Inflammatory macrophage (primary cell): ENCODE measurements around the gene KCNF1.
A peak's percentile ranks its signal among the peaks of the same experiment; 100 is the strongest.

Experiments used
- DNase-seq, 2 donors: peaks; one replicate each; pipeline ENCODE4 v3.0.0-alpha.2; 2020 to 2022

Gene KCNF1

DNA sequence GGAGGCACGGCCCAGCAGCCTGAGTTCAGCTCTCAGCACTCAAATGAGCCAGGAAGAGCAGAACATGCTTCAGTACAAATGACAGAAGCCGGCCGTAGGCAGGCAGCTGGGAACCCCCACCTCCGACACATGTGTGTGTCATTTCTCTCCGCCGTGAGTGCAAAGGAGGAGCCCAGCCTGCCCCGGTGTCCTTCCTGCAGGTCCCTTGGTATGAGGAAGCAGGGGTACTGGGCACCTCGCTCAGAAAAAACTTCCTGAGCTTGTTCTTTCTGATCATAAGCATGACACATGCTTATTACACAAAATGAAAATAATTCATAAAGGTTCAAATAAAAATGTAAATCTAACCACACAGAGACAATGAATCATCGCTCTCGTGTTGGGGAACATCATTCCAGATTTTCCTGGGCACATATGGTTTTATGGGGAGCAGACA, 35.3 kb downstream of the KCNF1 start:
- DNase-seq, result no peak

DNA sequence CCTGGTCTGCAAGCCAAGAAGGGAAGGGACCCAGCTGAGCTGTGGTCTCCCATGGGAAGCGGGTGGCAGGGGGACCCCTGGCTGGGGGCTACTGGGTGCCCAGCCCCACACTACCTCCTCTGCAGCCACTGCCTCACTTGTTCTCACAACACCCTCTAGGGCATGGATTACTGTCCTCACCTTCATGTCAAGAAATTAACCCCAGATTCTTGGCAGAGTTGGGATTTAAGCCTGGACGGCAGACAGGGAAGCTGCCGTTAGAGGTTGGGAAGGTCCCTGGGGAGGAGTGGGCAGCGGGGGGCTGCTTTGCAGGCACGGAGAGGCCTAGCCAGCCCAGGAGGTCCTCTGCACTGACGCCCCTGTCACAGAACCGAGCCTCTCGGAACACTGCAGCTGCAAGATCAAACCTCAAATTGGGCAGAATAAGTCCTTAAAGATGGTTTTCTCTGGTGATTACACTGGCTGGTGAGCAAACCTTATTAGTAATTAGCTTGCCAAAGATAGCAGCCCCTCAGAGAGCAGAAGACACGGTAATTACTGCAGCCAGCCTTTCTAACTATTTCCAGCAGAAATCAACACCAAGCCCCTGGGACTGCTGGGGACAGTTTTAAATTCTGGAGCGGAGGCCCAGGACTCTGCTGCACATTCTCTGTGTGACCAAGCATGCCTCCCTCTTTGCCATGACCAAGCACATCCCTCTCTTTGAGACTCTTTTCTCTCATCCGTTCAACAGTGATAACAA, 35.9 kb downstream of the KCNF1 start:
- no peak for DNase-seq

DNA sequence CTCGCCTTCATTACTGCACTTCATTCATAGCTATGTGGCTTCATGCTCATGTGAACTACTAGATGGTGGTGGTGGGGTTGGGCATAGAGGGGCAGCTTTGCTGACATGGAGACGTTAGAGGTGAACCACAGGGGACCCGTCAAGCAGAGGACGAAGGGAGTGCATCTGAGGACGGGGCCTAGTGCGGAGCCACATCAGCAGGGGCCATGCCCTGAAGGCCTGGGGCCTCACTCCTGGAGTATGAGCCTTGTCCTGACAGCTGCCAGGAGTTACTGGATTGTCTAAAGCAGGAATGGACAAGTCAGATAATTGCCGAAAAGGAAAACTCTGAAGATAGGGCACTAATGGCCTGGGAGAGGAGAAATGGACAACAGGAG, 36.4 kb downstream of the KCNF1 start:
- no peak for DNase-seq

DNA sequence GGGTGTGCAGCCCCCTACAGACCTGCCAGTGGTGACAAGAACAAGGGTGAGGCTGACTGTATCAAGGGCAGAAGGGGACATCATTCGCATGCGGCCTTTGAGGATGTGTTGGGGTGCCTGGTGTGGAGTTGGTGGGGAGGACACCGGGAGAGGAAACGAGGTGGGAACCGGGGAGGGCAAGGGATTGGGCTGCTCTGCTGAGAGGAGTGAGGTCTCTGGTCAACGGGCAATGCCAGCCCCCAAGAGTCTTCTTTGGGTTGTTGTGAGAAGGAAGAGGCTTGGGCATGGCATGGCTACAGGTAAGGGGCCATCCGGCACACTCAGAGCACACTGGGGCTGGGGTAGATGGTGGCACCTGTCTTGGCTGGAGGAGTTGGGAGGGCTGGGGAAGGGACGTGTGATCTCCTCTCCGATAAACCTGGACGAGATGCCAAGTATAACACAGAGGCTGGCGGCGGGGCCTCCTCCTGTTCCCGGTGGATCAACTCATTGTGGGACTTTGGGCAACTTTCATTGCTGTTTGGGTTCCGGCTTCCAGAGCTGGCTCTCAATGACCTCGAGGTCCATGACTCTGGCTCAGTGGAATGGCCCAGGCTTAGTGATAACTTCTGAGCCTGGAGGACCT, 37.0 kb downstream of the KCNF1 start:
- DNase-seq, result no peak

DNA sequence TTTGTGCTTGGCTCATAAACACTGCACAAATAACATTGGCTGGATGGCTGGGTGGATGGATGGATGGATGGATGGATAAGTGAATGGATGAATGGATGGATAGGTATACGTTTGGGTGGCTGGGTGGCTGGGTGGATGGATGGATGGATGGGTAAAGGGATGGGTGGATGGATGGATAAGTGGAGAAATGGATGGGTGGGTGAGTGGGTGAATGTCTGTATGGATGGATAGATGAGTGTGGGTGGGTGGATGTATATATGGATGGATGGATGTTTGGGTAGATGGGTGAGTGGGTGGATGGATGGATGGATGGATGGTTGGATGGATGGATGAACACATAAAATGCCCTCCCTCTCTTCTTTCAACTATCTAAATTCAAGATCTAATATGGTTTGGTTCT, 38.1 kb downstream of the KCNF1 start:
- DNase-seq, result no peak

DNA sequence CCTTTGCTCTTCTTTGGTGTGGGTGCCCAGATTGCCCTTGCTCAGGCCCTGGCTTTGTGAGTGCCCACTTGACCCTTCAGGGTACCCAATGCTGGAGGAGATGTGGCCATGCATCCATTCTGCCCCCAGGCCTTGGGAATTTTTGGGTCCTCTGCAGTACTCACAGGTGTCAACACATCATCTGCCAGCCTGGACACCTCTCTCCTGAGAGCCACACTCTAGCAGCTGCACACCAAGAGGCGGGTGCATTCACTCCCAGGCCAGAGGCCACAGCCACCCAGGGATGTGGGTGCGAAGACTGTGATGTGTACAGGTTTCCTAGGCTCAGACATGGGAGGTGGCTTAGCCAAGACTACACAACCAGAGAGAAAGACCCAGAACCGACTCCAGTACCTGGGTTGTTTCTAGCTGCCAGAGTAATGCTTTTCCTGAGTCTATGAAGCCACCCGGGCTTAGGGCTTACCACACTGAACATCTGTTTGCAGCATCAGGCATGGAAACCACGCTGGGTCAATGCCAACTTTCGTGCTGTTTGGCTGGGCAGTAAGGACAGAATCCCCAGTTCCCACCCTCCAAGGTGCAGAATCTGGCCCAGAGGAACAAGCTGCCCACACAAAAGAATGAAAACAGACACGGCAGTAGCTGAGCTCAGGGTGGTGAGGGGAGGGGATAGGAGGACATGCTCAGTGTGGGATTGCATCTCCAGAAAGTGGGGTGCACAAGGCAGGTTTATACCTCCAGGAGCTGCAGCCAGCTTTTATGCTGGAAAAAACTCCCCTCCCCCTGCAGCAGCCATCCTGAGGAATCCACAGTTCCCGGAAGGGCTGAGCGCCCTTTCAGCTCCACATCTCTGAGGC, 40.1 kb downstream of the KCNF1 start:
- DNase-seq, result no peak

DNA sequence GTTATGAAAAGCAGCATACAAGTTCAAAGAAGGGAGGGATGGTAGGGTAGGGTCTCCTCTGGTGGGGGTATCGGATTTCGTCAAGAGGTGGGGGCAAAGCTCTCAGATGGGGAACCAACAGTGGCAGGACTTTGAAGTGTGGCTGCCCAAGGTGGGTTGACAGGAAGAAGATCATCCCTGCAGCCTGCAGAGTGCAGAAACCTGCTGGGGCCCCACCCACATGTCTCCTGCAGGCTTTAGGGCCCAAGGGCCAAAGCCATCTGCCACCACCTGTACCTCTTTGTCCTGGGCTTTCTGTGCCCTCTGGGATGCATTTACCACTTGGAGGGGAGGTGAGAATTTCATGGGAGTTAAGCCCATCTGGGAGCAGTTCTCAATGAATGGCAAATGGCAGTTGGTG, 42.7 kb downstream of the KCNF1 start:
- DNase-seq, result no peak

DNA sequence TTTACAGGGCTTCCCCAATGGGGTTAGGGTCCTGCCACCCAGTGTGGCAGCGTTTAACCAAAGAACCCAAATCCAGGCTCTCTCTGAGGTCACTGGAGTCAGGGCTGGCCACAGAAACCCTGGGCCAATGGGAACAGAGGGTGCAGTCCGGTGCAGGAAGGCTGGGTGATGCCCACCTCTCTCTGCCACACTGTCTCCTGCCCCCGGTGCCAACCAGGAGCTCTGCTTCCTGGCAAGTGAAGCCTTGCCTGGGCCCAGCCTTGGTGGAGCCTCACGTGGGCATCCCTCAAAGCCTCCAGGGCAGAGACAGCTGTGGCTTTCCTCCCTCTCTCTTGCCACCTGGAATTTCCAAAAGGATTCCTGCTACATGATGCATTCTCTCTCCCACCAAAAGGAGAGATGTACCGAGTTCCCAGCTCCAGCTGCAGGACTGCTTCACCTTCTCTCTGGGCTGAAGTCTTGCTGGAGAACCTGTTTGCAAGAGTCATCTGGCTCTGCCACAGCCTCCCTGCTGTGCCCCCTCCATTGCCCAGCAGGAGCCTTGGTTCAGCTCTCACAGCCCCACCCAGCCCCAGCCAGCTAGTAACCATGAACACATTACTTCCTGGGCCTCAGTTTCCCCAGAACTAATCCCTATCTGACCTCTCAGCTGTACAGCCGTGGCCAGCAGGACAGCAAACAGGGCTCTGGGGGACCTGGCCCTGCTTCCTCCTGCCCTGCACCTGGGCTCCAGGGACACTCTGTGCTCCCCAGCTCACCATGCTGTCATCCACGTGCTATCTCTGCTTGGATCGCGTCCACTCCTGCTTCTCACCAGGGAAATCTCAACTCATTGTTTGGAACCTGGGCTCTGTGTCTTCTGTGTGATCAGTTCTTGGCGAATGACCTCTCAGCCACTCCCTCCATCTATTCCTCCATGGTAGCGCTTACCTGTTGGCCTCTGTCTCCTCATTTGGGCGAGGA, 43.4 kb downstream of the KCNF1 start:
- no peak for DNase-seq

DNA sequence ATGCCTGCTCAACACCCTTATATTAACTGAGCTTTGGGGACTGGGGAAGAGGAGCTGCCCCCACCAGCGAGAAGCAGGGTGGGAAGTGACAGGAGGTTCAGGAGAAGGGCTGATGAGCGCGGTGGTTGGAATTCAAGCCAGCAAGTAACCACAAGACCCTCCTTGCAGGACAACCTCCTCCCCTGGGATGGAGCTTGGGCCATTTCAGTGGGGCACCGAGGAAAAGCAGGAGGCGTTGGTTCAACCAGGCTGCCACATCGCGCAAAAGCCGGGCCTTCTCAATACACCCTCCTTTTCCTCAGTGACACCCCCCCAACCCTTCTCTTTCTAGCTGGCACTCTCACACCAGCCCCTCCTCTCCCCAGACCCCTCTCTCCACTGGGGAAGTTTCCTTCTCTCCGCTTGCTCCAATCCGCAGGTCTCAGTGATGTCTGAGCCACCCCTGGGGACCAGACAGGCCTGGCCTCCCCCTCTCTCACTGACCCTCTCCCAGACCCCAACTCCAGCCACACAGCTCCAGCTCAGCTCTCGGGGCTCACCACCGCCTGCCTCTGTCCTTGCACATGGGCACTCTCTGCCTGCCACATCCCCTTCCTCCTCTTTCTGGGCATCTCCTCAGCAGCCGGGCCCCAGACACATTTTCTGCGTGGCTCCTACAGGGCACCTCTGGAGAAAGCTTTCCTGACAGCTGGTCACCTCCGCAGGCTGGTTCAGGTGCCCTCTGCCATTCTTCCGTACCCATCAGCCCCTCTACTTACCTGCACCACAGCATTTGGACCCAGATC, 44.5 kb downstream of the KCNF1 start:
- DNase-seq, result no peak

DNA sequence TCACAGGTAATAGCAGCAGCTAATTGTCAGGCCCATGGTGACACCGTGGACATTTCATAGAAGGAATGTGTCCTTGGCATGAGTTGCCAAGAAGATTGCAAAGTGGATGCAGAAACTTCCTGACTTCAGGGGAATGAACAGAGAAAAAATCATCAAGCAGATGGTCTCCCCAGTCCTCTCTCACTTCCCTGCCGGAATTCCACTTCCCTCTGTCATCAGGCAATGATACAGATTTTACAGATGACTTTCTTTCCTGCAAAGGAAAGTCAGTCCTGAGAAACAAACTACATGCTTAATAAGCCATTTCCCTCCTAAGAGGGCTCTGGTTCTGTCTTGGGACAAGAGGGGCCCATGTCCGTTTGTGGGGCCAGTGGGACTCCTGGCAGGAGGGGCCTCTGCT, 45.7 kb downstream of the KCNF1 start:
- no peak for DNase-seq

DNA sequence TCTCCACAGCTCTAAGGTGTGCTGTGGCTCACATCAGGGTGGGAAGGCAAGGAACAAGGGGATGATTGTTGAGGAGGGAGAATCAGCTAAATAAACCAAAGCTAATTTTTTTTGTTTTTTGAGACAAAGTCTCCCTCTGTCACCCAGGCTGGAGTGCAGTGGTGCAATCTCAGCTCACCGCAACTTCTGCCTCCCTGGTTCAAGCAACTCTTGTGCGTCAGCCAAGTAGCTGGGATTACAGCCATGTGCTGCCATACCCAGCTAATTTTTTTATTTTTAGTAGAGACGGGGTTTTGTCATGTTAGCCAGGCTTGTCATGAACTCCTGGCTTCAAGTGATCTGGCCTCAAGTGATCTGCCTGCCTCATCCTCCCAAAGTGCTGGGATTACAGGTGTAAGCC, 46.7 kb downstream of the KCNF1 start:
- DNase-seq, result peak; percentile 22 to 32

DNA sequence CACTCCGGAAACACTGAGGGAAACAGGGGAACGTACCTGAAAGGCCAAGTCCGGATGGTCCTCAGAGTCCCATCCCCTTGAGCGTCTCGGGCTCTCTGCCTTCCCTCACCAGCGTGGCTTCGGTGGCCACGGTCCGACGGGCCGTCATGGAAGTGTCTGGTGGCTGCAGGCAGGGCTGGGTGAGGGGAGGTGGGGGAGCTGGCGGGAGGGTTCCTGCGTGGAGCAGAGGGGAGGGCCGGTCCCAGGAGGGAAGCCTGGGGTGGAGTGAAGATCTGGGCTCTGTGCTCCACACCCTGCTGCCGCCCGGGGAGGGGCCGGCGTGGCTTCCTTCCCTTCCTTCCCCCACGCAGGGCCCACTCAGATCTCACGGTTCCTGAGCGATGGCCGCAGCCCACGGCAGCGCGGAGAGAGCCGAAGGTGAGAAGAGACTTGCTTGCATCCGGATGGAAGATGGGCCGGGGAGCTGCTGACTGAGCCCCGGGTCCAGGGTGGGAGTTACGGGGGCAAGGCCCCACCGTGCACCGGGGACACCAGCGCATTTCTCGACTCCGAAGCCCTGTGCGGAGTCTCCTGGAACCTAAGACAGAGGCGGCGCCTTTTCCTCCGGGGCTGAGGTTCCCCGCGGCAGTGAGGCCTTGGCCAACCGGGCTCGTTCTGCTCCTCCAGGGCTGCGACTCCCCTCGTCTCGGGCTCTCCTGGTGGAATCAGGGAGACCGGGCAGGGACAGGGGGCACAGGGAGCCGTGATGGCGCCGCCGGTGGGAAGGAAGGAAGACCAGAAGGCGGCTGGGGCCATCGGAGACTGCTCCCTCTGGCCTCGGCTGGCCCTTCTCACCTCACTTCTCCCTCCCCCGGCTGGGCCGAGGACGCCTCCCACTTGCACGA, 49.1 kb downstream of the KCNF1 start:
- DNase-seq, result no peak

DNA sequence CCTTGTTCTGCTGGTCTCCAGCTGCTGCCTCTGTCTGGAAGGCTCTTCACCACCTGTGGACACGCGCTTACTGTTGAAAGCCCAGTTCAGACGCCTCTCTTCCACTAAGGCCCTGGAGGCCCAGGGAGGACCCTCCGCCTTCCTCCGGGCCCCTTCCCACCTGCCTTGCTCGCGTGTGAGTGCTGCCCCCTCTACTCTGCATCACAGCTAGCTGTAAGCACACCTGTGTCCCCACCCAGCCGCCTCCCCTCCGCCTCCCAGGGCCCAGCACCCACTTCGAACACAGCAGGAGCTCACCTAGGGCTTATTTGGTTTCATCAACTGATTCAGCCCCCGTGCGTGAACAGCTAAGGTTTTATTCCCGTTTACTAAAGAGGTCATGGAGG, 49.7 kb downstream of the KCNF1 start:
- DNase-seq, result no peak

DNA sequence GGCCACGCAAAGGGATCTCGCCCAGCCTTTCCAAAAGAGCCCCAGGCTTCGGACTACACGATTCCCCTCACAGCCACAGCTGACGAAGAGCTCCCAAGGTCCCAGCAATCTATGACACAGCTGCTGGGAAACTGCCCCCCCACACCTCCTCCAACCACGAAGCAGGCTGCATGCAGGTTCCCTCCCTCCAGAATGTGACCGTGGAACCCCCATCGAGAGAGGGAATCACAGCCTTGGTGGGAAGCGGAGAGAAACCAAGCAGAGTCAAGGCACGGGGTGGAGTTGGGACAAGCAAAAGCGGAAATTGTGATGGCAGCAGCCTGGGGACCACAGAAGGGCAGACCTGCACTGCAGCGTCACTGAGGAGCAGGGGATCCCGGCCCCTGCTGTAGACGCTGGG, 50.3 kb downstream of the KCNF1 start:
- no peak for DNase-seq

DNA sequence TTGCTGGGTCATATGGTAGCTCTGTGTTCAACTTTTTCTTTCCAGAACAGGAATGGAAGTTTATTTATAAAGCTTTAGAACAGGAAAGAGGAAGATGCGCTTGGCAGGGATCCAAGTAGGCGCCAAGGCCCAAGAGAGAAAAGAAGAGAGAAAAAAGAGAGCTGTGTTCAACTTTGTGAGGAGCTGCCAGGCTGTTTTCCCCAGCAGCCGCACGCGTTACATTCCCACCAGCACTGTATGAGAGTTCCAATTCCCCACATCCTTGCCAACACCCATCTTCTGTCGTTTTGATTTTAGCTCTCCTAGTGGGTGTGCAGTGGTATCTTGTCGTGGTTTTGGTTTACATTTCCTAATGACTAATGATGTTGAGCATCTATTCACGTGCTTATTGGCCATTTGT, 51.4 kb downstream of the KCNF1 start:
- DNase-seq, result peak; percentile 22 to 47
